ENCODE measurements around the gene RHOBTB3.
"Not testable (repeated sequence)": the region's sequence is repeated elsewhere in the genome, so short reads cannot be mapped to it uniquely, and the experiment has no call there.

RHOBTB3 gene

GRCh38 chr5:95801532-95801931, 70.4 kb downstream of the RHOBTB3 start:
- DNase-seq (ENCODE audit: low read depth) = no peak

DNA sequence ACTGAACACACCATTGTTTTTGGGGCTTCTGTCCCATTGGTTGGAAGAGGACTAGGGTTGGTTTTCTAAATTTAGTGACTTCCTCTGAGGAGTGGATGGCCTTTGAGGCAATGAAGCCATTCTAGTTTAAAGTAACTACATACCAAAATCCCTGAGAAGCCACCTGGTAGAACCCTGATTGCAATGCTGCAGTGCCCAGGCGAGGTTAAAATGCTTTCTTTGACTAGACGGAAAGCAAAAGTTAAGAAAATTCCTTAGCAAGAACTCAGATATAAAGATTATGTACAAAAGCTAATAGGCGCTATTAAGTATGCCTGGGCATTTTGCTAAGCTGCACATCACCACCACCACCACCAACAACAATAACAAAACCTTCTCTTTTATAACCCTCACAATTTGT, 70.8 kb downstream of the RHOBTB3 start:
- DNase-seq (ENCODE audit: low read depth) = no peak

GRCh38 chr5:95803271-95804148, 72.4 kb downstream of the RHOBTB3 start:
- DNase-seq (ENCODE audit: low read depth) = no peak

DNA sequence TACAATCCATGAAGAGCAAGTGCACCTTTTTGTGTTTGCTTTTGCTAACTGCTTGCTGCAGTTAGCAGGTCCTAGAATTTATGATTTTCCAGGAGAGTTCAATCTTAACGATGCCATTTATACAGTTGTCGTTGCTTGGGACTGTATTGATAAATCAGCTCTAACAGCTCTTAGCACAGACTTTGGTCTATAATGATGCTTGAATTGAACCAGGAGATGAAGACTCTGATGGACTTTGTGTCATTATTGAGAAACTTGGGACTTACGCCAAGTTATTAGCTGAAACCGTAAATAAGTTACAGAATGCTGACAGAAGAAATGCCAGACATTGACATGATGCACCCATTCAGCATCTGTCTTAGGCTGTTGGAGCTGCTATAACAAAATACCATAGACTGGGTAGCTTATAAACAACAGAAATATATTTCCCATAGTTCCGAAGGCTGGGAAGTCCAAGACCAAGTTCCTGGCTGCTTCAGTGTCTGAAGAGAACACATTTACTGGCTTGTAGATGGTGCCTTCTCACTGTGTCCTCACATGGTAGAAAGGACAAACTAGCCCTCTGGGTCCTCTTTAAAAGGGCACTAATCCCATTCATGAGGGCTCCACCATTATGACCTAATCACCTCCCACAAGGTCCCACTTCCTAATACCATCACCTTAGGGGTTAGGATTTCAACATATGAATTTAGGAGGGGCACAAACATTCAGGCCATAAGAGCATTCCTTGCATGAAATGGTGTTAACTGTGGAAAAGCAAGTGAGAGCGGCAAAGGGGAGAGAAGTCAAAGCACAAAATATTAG, 73.8 kb downstream of the RHOBTB3 start:
- no peak for DNase-seq (ENCODE audit: low read depth)

DNA sequence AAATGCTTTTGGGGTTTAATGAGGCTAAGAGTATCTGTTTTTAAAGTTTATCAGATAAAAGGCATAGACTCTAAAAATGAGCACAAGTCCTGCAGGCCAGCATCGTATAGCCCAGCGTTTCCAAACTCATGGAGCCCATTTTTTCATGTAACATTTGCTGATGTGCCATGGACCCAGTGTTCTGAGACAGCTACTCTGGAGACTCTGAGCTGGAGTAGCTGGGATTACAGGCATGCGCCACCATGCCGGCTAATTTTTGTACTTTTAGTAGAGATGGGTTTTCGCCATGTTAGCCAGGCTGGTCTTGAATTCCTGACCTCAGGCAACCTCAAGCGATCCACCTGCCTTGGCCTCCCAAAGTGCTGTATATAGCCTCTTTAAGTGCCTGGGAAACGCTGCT, 75.6 kb downstream of the RHOBTB3 start:
- DNase-seq (ENCODE audit: low read depth) = no peak

- no peak for DNase-seq (ENCODE audit: low read depth)
Measured at GRCh38 chr5:95808013-95808685, 77.0 kb downstream of the RHOBTB3 start.

DNA sequence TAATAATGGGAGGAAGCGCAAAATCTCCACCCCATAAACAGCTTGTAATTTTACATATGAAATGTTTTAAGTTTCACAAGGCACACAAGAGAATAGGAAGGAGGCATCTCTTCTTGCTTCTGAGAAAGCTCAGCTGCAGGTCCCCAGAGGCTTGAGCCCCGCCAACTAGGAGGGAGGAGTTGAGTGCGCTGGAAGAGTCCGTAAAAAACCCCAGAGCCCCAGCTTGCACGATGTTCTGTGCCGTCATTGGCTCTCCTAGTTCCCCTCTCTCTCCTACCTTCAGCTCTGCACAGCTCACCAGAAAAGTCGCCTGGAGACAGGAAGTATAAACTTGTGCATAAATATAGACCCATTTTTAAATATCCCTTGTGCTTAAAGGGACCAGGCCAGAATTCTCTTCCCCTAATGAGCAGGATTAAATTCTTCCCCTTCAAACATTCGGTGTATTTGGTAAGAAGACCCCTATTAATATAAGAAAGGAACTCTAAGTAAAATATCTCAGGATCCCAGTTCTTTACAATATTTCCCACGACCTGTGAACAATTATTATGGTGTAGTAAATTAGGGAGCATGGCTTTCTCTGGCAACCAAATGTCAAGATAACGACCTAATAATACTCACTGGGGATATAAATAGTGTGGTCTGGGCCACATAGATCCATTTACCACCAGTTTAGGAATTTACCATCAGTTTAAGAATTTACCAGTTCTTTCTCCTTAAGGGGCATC, 77.7 kb downstream of the RHOBTB3 start:
- no peak for DNase-seq (ENCODE audit: low read depth)

DNA sequence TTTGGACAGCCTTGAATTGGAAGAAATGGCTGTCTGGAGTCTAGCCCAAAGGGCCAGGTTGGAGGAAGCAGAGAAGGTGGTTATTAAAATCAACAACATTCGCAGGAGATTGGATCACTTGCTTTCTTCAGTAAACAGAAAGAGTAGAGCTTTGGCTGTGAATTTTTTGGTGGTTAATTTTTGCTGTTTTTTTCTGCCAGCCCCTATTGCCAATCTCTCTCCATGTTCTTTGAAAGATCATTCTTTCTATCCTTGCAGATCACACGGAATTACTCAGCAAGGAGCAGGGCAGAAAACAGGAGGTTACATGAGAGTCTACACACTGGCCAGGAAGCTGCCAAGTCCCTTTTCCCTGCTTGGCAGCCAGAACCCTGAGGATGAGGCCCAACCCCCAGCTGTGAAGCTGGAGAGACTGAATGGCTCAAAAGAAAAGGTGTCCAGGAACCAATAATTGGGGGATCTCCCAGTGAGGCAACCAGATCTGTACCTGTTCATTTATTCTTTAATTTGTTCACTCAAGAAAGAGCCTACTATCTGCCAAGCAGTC, 78.4 kb downstream of the RHOBTB3 start:
- DNase-seq (ENCODE audit: low read depth) = no peak

- no peak for DNase-seq (ENCODE audit: low read depth)
Measured at GRCh38 chr5:95810305-95811125, 79.4 kb downstream of the RHOBTB3 start.

- not testable (repeated sequence) for DNase-seq (ENCODE audit: low read depth)
Measured at GRCh38 chr5:95811126-95811423, 79.9 kb downstream of the RHOBTB3 start.

- not testable (repeated sequence) for DNase-seq (ENCODE audit: low read depth)
Measured at GRCh38 chr5:95811461-95812073, 80.4 kb downstream of the RHOBTB3 start.

DNA sequence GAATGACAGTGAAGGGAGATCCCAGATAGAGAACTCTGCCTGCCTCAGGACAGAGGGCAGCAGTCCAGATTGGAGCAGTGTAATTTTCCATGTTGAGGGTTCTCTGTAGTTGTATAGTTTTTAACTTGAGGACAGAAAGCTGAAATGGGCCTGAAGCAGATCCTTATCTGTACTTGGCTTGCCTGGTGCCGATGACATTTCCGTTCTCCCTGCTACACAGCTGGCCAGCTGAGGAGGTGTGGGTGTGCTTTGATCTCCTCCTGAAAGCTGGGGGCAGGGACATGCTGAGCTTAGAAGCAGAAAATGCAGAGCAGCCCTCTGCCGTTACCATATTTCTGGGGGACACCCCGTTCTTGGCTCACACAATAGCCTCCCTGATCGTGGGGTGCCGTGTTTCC, 80.9 kb downstream of the RHOBTB3 start:
- DNase-seq (ENCODE audit: low read depth) = no peak

DNA sequence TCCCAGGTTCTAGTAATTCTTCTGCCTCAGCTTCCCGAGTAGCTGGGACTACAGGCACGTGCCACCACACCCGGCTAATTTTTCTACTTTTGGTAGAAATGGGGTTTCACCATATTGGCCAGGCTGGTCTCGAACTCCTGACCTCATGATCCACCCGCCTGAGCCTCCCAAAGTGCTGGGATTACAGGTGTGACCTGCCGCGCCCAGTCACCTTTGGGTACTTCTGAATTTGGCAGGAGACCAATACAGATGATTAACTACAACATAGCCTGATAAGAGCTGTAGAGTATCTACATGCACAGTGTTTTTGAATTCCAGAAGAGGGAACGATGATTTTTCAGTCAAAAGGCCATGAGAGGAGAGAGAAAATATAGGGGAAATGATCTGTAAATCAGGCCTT, 81.9 kb downstream of the RHOBTB3 start:
- not testable (repeated sequence) for DNase-seq (ENCODE audit: low read depth)

DNA sequence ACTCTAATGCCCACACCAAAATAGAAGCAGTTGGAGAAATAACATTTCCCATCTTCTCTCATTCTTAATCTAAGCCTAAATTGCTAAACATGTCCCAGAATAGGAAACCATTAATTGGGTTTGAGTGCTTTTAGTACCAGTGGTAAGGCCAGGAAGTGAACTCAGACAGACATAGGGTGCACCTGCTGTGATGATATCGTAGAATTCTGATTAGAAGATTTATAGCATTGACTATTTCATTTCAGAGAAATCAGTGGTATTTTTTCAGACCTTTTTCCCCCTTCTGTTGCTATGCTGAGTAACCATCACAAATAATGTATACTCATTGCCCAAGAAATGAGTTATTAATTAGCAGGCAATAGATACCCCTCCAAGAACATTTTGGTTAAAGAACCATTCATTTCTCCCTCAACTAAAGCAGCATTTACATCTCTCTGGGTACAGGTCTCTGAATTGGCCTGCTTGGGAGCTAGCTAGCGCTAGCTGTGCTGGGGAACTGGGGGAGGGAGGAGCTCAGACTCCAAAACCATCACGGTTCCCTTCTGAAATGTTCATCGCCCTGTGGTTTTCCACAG, 84.1 kb downstream of the RHOBTB3 start:
- no peak for DNase-seq (ENCODE audit: low read depth)

- DNase-seq (ENCODE audit: low read depth) = no peak
Measured at GRCh38 chr5:95816341-95816740, 85.2 kb downstream of the RHOBTB3 start.

GRCh38 chr5:95816776-95817175, 85.6 kb downstream of the RHOBTB3 start:
- DNase-seq (ENCODE audit: low read depth) = no peak

DNA sequence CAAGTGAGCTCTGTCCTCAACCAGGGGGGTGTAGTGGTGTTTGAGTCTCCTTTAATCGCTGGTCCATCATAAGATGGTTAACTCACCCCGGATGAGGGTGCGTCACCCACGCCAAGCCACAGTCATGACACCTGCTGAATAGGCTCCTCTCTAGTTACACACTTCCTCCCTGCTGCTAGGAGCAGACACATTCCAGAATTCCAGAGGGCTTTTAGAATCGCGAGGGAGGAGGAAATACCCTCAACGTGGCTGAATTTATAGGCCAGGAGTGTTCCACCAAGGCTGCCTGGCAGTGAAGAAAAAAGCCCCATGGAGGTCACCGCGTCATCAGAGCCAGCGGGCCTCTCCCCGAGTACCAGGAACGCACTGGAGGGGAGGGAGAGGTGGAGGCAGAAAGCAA, 86.3 kb downstream of the RHOBTB3 start:
- DNase-seq (ENCODE audit: low read depth) = no peak

GRCh38 chr5:95818181-95819147, 87.3 kb downstream of the RHOBTB3 start:
- DNase-seq (ENCODE audit: low read depth) = no peak
